Stimulated activated CD8-positive, alpha-beta memory T cell treated with anti-CD3 and anti-CD28 coated beads, Interleukin-12 subunit alpha, Interleukin-12 subunit beta, amount 100 ng/mL, for 1 hour (primary cell): Measurements from ENCODE around the gene DYNC1H1.

ENCODE experiments used
- DNase-seq: peaks from one replicate; pipeline ENCODE4 v3.0.0-alpha.2; 2020; ENCODE audit warnings: low read depth

Gene DYNC1H1

DNA sequence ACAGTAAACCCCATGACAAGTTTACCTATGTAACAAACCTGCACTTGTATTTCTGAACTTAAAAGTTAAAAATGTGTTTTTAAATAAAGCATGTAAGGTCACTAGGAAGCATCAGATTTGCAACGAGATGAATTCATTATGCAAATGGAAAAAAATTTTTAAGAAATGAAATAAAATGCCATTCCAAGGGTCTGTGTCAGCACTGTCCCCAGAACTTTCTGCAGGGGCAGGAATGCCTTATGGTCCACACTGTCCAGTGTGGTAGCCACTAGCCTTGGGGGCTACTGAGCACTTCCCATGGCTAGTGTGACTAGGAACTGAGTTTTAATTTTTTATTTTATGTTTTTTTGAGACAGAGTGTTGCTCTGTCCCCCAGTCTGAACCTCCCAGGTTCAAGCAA lies 73.3 kb downstream of the DYNC1H1 start:
- DNase-seq: no peak

DNA sequence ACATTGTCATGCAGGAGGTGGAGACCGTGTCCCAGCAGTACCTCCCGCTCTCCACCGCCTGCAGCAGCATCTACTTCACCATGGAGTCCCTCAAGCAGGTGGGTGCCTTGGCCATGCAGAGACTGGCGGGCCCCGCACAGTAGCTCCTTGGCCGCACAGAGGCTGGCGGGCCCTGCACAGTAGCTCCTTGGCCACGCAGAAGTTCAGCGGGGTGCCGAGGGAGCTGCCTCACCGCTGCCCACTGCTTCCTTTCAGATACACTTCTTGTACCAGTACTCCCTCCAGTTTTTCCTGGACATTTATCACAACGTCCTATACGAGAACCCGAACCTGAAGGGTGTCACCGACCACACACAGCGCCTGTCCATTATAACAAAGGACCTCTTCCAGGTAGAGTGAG lies 74.8 kb downstream of the DYNC1H1 start:
- no peak for DNase-seq

DNA sequence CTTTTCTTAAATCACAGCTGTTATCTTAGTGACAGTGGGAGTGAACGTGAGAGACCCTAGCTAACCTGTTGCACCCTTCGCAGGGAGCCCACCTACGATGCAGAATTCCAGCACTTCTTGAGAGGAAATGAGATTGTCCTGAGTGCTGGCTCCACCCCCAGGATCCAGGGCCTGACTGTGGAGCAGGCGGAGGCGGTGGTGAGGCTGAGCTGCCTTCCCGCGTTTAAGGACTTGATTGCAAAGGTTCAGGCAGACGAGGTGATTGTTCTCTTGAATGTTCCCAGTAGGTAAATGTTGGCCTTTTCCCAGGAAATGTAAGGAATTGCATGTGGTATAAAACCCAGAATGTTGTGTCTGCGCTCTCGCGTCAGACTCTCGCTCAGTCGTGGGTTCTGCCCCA lies 75.8 kb downstream of the DYNC1H1 start:
- no peak for DNase-seq

DNA sequence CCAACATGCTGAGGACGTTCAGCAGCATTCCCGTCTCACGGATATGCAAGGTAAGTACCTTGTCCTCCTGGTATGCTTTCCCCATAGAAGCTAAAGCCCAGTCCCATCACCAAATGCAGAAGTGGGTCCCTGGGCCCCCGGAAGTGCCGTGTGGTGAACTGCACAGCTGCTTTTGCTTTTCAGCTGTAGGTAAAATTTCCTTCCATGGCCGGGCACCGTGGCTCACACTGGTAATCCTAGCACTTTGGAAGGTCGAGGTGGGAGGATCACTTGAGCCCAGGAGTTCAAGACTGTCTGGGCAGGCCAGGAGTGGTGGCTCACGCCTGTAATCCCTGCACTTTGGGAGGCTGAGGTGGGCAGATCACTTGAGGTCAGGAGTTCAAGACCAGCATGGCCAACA lies 78.3 kb downstream of the DYNC1H1 start:
- DNase-seq: no peak

DNA sequence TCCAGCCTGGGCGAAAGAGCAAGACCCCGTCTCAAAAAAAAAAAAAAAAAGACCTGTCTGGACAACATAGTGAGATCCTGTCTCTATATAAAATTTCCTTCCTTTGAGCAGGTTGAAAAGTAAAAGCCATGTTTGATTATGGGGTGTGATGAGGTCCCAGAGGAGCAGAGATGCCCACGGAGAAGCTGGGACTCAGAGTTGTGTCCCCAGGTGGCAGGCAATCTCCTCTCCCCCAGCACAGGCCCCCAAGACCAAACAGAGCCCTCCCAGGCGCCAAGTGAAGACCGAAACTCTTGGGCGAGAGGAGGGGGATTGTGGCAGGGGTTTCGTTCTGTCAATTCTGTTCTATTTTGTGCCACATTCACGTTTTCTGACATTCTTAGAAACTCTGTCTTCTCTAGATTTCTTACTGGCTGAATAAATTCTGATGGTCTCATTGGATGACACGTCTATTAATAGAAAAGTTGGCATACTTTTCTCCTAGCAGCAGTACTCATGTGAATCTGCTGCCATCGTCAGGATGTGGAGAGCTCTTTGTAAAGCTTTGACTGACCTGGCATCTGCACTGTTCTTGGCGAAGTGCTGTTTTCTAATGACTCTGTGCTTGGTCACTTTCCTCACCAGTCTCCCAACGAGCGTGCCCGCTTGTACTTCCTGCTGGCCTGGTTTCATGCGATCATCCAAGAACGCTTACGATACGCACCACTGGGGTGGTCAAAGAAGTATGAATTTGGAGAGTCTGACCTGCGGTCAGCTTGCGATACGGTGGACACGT lies 79.1 kb downstream of the DYNC1H1 start:
- DNase-seq: no peak

DNA sequence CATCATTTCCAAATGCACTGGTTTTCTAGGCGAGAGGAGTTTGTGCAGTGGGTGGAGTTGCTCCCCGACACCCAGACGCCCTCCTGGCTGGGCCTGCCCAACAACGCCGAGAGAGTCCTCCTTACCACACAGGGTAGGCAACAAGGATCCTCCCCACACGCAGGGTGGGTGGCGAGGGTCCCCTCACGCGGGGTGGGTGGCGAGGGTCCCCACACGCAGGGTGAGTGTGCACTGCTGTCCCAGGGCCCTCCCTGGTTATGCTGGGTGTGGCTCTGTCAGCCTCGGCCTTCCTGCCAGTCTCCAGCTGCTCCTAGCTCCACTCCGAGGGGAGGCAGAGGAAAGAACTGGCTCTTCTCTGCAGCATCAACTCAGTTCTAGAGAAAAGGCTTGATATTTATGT lies 80.2 kb downstream of the DYNC1H1 start:
- no peak for DNase-seq

DNA sequence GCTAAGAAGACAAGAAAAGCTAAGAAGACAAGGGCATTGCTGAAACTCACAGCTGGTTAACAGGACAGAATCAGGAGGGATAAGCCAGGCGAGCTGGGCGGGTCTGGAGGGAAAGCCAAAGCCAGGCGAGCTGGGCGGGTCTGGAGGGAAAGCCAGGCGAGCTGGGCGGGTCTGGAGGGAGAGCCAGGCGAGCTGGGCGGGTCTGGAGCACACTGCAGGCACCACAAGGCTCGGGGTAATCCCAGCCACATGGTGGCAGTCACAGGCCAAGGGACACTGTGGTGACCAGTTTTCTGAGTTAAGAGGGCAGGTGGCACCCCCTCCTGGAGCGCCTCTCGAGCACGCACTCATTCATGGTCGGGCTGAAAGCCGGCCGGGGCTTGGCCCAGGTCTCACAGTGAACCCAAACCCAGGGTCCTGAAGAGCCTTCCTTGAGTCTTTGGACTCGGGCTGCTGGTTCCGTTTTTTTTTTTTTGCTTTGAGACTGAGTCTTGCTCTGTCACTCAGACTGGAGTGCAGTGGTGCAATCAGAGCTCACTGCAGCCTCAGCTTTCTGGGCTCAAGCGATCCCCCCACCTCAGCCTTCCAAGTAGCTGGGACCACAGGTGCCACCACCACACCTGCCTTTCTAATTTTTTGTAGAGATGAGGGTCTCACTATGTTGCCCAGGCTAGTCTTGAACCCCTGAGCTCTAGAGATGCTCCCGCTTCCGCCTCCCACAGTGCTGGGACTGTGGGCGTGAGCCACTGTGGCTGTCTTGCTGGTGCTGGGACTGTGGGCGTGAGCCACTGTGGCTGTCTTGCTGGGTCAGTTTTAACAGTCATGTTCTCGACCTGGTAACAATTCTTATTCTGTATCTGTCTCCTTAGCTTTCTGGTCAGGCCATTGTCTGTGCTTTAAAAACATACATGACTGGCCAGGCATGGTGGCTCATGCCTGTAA lies 82.2 kb downstream of the DYNC1H1 start:
- DNase-seq: no peak

DNA sequence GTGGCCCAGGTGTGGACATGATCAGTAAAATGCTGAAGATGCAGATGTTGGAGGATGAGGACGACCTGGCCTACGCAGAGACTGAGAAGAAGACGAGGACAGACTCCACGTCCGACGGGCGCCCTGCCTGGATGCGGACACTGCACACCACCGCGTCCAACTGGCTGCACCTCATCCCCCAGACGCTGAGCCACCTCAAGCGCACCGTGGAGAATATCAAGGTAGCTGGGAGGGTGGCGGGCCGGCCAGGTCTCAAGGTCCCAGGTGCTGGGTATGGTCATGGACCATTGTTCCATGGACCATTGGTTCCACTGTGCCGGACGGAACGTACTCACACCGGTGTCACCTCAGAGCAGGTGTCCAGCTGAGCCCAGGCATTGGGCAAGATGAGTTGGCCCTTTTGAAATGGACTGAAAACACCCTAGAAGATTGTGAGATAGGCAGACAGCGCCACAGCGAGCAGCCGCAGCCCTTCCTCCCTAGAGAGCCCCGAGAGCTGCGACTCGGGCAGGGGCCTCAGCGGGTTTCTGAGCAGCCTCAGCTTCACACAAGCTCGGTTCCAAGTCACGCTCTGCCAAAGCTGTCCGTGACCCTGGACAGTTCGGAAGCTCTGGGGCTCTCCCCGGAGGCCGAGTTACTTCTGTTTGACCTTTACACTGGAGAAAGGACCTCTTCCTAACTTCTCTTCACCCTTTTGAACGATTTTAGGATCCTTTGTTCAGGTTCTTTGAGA lies 83.6 kb downstream of the DYNC1H1 start:
- no peak for DNase-seq

DNA sequence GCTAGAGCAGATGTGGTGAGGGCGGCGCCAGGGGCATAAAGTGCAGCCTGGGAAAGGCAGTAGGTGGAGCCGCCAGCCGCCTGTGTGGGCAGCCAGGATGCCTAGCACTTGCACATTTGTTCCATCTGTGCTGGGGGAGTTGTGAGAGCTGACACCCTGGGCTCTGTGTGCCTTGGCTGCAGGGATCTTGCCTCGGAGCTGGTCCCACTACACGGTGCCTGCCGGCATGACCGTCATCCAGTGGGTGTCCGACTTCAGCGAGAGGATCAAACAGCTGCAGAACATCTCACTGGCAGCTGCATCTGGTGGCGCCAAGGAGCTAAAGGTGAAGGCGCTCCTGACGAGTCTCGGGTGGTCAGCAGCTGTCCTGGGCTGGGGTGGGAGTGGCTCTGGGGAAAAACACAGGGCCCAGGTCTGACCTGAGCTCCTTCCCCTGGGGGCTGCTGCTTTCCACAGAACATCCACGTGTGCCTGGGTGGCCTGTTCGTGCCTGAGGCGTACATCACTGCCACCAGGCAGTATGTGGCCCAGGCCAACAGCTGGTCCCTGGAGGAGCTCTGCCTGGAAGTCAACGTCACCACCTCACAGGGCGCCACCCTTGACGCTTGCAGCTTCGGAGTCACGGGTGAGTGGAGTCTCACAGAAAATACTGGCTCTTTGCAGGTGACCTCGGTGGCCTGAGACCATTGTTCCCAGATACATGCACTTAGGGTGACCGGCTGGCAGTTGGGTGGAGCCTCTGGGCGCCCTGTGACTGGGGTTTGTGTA lies 85.1 kb downstream of the DYNC1H1 start:
- DNase-seq: no peak

DNA sequence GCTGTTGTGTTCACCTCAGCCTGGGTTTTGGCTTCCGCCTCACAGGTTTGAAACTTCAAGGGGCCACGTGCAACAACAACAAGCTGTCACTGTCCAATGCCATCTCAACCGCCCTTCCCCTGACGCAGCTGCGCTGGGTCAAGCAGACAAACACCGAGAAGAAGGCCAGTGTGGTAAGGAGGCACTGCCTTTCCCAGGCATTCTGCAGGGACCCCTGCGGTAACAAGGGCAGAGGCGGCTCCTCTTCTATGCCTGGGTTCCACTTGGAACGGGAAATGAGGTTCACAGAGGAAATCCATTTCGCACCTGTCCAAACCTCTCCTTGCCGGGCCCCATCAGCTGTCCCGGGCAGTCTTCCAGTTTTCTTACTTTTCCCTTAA lies 85.6 kb downstream of the DYNC1H1 start:
- no peak for DNase-seq

DNA sequence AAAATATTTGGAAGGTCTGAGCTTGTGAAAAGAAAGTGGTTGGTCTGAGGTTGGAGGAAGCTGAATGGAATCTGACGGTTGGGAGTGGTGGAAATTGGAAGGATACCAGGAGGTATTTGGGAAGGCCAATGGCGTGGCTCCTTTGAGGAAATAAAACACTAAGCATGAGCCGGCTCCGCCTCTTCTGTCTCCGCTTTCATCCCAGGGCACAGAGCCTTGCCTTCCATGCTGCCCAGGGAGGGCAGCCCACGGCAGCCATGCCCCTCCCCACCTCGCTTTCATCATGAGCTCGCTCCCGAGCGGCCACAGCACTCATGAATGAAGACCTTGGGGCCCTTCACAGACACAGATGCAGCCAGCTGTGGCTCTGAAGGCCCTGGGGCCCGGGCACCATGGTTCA lies 86.3 kb downstream of the DYNC1H1 start:
- DNase-seq: no peak

DNA sequence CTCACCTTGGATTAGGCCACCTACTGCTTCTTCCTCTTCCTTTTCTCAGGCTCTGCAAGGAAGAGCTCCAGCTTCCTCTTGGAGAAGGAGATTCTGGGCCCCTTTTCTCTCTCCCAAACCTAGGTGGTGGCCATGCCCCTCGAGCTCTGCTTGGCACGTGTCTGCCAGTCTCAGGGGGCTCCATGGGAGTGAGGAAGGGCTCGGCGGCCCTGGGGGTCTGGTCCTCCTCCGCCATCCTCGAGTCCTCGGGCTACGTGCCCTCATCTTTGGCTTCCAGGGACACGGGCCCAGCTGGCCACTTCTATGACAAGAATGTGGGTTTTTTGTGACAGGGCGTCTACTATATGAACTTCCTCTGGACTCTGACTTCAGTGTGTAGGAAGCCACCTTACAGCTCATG lies 88.1 kb downstream of the DYNC1H1 start:
- DNase-seq: no peak

DNA sequence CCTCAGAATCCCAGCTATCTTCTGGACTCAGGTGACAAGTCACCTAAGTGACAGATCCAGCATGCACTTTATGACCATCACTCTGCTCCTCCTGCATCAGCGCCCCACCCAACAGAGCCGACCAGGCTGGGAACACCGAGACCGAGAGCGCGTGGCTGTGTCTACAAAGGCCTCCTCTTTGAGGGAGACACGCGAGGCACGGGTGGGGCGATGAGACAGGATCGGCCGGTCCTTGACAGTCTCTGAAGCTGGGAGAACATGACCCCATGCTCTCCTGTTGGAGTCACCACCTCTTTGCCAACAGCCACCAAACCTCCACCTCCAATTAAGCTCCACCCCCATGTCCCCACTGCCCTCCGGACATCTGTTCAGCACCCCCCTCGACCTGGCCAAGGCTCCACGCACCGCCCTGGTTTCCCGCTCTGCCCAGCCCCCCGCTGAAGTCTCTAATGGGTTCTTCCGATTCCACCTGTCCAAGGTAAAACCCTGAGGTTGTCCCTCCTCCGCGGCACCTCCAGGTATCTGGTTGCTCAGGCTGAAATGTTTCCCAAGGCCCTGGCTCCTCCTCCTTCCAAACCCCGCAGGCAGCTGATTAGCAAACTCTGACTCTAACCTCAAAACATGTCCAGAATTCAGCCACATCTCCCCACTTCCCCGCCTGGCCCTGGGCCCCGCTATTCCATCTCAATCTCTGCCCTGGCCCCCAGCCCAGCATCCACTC lies 91.0 kb downstream of the DYNC1H1 start:
- DNase-seq: no peak

DNA sequence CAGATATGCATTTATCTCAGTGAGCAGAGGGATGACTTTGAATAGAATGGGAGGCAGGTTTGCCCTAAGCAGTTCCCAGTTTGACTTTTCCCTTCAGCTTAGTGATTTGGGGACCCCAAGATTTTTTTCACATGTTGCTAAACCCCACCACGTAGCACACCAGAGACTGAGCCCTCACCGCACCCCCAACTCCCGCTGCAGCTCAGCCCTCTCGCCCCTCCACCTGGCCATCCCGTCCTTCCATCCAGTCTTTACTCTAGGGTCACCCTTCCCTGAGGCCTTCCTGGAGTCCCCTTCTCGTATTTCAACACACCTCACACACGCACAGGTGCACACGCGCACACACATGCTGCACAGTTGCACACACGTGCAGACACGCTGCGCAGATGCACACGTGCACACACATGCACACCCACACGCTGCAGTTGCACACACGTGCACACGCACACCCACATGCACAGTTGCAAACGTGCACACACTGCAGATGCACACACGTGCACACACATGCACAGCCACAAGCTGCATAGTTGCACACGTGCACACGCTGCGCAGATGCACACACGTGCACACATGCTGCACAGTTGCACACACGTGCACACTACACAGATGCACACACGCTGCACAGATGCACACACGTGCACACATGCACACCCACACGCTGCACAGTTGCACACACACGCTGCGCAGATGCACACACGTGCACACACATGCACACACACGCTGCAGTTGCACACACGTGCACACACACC lies 92.5 kb downstream of the DYNC1H1 start:
- DNase-seq: no peak

DNA sequence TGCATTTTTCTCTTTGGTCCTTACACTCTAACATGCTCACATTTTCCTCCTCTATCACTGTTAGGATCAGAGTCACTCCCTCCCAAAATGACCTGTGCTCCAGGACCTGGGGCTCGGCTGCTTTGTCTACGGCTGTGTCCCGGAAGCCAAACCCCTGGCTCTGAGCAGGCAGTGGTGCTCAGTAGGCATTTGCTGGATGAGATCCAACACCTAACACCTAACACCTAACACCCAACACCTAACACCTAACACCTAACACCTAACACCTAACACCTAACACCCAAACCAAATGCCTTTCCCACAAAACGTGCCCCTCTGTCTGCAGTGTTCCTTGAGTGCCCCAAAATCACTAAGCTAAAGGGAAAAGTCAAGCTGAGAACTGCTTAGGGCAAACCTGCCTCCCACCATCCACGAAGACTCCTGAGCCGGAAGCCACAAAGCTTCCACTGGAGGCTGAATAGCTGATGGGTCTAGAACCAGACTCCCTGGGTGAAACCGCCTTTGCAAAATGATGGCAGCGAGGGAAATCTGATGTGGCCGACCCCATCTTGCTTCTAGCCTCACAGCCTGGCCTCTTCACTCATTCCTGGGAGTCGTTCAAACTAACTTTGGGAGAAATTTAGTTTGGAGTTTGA lies 93.2 kb downstream of the DYNC1H1 start:
- no peak for DNase-seq

DNA sequence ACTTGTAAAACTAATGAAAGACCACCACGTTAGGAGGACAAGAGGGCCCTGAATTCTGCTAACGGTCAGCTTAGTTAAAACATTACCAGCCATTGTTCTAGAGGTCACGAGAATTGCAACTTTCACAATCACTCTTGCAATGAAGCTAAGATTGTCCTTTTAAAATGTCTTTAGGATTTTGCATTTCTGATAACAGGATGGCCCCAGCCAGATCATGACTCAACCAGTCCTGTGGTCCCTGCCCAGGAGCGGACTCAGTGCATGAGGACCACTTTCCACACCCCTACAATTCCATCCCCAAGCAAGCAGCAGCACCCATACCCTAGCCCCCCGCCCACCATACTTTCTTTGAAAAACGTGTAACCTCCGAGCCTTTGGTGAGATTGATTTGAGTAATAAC lies 93.8 kb downstream of the DYNC1H1 start:
- DNase-seq: no peak

DNA sequence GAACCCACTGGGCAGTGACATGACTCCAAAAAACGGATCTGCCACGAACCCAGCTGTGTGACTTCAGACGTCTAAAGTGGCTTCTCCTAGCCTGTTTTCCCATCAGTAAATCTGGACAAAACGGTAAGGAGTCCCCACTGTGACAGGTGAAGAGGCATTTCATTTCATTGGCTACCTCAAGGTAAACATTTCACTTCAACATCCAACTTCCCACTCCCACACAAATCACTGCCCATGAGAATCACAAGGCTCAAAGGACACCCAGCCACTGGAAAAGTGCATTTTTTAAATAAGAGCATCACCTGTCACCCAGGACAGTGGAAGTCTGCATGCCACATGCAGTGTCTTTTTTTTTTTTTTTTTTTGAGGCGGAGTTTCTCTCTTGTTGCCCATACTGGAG lies 94.6 kb downstream of the DYNC1H1 start:
- no peak for DNase-seq

DNA sequence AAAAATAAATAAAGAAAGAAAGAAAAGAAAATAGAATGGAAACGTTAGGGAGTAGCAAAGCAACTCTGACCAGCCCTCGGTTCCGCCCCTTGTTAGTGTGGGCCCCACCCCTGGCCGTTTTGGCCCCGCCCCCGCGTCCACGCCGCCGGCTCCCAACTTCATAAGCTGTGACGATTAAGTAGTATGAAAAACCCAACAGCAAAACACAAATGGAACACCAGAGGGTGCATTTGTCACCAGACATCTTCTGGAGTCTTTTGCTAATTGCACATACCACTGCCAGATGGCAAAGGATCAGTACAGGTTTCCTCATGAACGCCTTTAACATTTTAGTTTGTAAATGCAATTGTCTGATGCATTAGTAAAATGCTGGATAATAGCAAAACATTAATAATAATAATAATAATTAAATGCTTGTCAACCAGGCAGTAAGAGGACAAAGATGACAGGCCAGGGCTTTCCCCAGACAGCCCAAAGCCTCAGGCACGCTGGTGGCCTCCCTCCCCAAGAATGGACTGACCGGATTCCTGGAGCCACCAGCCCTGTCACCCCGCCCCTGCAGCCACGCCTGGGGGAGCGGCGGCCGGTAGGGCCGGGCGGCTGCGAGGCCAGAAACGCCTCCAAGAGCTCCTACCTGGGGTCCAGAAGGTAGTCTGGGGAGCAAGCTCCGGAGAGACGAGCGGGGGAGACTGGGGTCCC lies 98.9 kb downstream of the DYNC1H1 start:
- peak; percentile 42 for DNase-seq

DNA sequence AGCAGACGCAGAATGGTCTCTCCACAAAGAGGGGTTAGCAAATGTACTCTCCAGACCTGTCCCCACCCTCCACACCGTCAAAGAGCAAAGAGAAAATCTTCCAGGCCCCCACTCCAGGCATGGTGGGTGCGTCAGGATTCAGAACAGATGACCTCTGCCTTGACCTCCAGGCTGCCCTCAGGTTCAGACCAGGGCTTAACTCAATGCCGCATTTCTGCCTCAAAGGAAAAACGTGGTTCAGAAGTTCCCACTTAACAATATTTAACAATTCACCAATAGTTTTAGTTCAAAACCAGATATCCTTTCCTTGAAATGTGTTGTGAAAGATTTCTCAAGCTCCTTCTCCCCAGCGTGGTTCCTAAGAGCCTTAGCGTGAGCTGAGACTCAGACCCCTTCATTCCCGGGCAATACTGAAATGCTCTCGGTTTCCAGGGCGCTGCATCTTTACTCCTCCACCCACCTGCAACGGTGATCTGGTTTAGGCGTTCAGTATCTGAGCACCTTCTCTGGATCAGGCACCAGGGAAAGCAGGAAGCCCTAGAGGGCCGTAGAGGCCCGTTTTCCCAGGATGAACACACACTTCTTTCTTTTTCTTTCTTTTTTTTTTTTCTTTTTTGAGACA lies 99.5 kb downstream of the DYNC1H1 start:
- DNase-seq: no peak
